ENCODE results near the gene ALPG.
"Not testable (repeated sequence)": the region's sequence is repeated elsewhere in the genome, so short reads cannot be mapped to it uniquely, and the experiment has no call there.

The ALPG gene

GRCh38 chr2:232396683-232397082 is 10.0 kb upstream of the ALPG start:
- no peak for DNase-seq (ENCODE audit: low read depth)

GRCh38 chr2:232398293-232399034 is 8.2 kb upstream of the ALPG start:
- no peak for DNase-seq (ENCODE audit: low read depth)

- no peak for DNase-seq (ENCODE audit: low read depth)
These were observed 6.2 kb upstream of the ALPG start for GRCh38 chr2:232400256-232401015.

- no peak for DNase-seq (ENCODE audit: low read depth)
These were observed 4.1 kb upstream of the ALPG start for GRCh38 chr2:232402518-232402917.

- DNase-seq (ENCODE audit: low read depth), result no peak
These were observed 617 bp upstream of the ALPG start for GRCh38 chr2:232405943-232406510.

GRCh38 chr2:232407428-232408150 is 945 bp downstream of the ALPG start:
- DNase-seq (ENCODE audit: low read depth), result not testable (repeated sequence)

GRCh38 chr2:232408269-232408668 is 1.6 kb downstream of the ALPG start:
- DNase-seq (ENCODE audit: low read depth), result not testable (repeated sequence)

GRCh38 chr2:232409617-232410016 is 3.0 kb downstream of the ALPG start:
- not testable (repeated sequence) for DNase-seq (ENCODE audit: low read depth)

- no peak for DNase-seq (ENCODE audit: low read depth)
These were observed 3.7 kb downstream of the ALPG start for GRCh38 chr2:232410238-232410900.

- DNase-seq (ENCODE audit: low read depth), result no peak
These were observed 5.4 kb downstream of the ALPG start for GRCh38 chr2:232411901-232412629.

GRCh38 chr2:232412986-232413385 is 6.3 kb downstream of the ALPG start:
- DNase-seq (ENCODE audit: low read depth), result no peak

GRCh38 chr2:232415138-232415690 is 8.6 kb downstream of the ALPG start:
- DNase-seq (ENCODE audit: low read depth), result no peak

- DNase-seq (ENCODE audit: low read depth), result no peak
These were observed 9.3 kb downstream of the ALPG start for GRCh38 chr2:232415736-232416520.

- no peak for DNase-seq (ENCODE audit: low read depth)
These were observed 10.2 kb downstream of the ALPG start for GRCh38 chr2:232416521-232417470.

- no peak for DNase-seq (ENCODE audit: low read depth)
These were observed 10.8 kb downstream of the ALPG start for GRCh38 chr2:232417489-232417888.

- DNase-seq (ENCODE audit: low read depth), result no peak
These were observed 11.4 kb downstream of the ALPG start for GRCh38 chr2:232418056-232418455.

GRCh38 chr2:232418466-232419244 is 12.0 kb downstream of the ALPG start:
- DNase-seq (ENCODE audit: low read depth), result no peak
